Dermis microvascular lymphatic vessel endothelial cell (primary cell): ENCODE measurements around the gene DYNC2LI1. TPM values are rescaled to one million over a fixed set of nuclear protein-coding genes. Genes with fewer than 3 reads are reported as not detected.

Experiments
- DNase-seq, 2 donors: peaks; one replicate each; pipeline versions ENCODE4 v3.0.0 to v3.0.0-alpha.2; 2010; ENCODE audit warnings: low read depth in 2 of 2
- total RNA-seq: library from RNA; depleted of rRNA; stranded (reverse); fragments of >200 nt; gene quantifications from 2 replicates; pipeline ENCODE4 v1.2.1, GENCODE V29; 2014

DYNC2LI1 gene
- total RNA-seq, 1 donor from 2014 or later: 6.9 TPM

- no peak for DNase-seq
These were observed 11.6 kb upstream of the DYNC2LI1 start for GRCh38 chr2:43762286-43762685.

- DNase-seq: no peak
These were observed 10.7 kb upstream of the DYNC2LI1 start for GRCh38 chr2:43763091-43763490.

GRCh38 chr2:43764086-43764705 is 9.6 kb upstream of the DYNC2LI1 start:
- DNase-seq: no peak

GRCh38 chr2:43766006-43766405 is 7.8 kb upstream of the DYNC2LI1 start:
- DNase-seq: no peak

- no peak for DNase-seq
These were observed 778 bp downstream of the DYNC2LI1 start for GRCh38 chr2:43774617-43775016.

GRCh38 chr2:43776324-43776723 is 2.5 kb downstream of the DYNC2LI1 start:
- no peak for DNase-seq

- DNase-seq: no peak
These were observed 3.6 kb downstream of the DYNC2LI1 start for GRCh38 chr2:43777306-43777926.

- no peak for DNase-seq
These were observed 4.4 kb downstream of the DYNC2LI1 start for GRCh38 chr2:43778233-43778632.

GRCh38 chr2:43787895-43788294 is 14.1 kb downstream of the DYNC2LI1 start:
- DNase-seq: no peak

- no peak for DNase-seq
These were observed 14.8 kb downstream of the DYNC2LI1 start for GRCh38 chr2:43788646-43789045.

- no peak for DNase-seq
These were observed 16.3 kb downstream of the DYNC2LI1 start for GRCh38 chr2:43790147-43790546.

- no peak for DNase-seq
These were observed 17.4 kb downstream of the DYNC2LI1 start for GRCh38 chr2:43791035-43791765.

- DNase-seq: no peak
These were observed 18.8 kb downstream of the DYNC2LI1 start for GRCh38 chr2:43792653-43793052.

- DNase-seq: no peak
These were observed 21.1 kb downstream of the DYNC2LI1 start for GRCh38 chr2:43794956-43795355.

GRCh38 chr2:43796206-43796605 is 22.4 kb downstream of the DYNC2LI1 start:
- DNase-seq: no peak

- DNase-seq: no peak
These were observed 24.5 kb downstream of the DYNC2LI1 start for GRCh38 chr2:43798300-43798699.

- DNase-seq: no peak
These were observed 27.1 kb downstream of the DYNC2LI1 start for GRCh38 chr2:43800894-43801293.

GRCh38 chr2:43802135-43802534 is 28.3 kb downstream of the DYNC2LI1 start:
- no peak for DNase-seq

GRCh38 chr2:43803113-43803512 is 29.3 kb downstream of the DYNC2LI1 start:
- no peak for DNase-seq

- no peak for DNase-seq
These were observed 32.8 kb downstream of the DYNC2LI1 start for GRCh38 chr2:43806719-43807031.

- no peak for DNase-seq
These were observed 36.6 kb downstream of the DYNC2LI1 start for GRCh38 chr2:43810452-43810851.

- no peak for DNase-seq
These were observed 37.0 kb downstream of the DYNC2LI1 start for GRCh38 chr2:43810888-43811287.

GRCh38 chr2:43812006-43812405 is 38.2 kb downstream of the DYNC2LI1 start:
- no peak for DNase-seq
